ENCODE results near the gene VEGFB.

GRCh38 chr11:64232182-64232966 is 2.0 kb upstream of the VEGFB start:
- TF ChIP-seq CTCF (IDR thresholded peaks at IDR 0.05): no peak
- TF ChIP-seq POLR2A (IDR thresholded peaks at IDR 0.05): no peak

All from uterus (tissue), 2 donors.